Measurements from ENCODE around the gene FNDC11. TPM values are rescaled to one million over a fixed set of nuclear protein-coding genes. Genes with fewer than 3 reads are reported as not detected.
A peak's percentile ranks its signal among the peaks of the same experiment; 100 is the strongest.

FNDC11 gene
- total and polyA plus RNA-seq, 7 experiments from 2014 or later = 0.22 to 1.2 (median 0.32) TPM

DNA sequence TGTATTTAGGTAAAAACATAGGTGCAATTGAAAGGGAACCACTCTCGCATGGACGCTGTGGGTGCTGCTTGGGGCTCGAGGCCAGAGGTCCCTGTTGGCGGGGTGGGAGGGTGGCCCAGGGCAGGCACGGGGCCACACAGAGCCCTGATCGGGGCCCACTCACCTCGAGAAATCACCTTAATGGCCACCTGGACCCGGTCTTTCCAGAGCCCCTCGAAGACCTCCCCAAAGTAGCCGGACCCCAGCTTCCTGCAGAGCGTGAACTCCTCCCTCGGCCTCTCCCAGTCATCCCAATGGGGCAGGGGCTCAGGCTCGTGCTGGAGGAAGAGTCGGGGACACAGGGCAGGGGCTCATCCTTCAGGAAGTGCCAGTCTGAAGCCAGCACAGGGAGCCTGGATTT lies 20.6 kb upstream of the FNDC11 start:
- intact Hi-C loops (cut with micrococcal nuclease) = loop anchor here in 1 of 2 donors (10.0 kb wide), 1 partner anchor 531 kb away; the partner anchor contains the start of gene TCEA2
- H3K27ac Mint-ChIP-seq = no peak overlapping the region
- CTCF ChIA-PET = no interaction called here

DNA sequence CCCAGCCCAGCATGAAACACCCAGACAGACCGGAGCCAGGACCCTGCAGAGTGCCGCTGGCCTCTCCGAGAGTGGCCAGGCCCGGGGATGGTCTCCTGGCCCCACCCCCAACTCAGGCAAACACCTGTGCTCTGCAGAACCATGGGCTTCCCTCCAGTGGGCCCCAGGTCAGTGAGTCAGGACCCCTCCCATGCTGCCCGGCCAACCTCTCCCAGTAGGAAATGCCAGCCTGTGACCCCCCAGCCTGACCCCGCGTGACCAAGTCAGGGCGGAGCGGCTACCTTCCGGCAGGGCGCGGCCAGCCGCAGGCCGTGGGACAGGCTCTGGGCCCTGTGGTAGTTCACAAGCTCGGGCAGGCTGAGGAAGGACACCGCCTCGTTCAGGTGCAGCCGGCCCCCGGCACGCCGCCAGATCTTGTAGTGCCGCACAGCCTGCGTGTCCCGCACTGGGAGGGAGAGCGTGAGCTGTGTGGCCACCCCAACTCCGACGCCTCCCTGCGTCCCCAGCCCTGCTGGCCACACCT lies 20.0 kb upstream of the FNDC11 start:
- Mint-ChIP-seq H3K9me3 (peaks cover 0 to 2% (median 0%) of the 10 kb centered on the region in 11 donors), H3K27ac (no peak overlapping the region), H3K4me3 (no peak overlapping the region), H3K4me1 (peaks cover 6 to 13% (median 7%) of the 10 kb centered on the region in 7 donors), H3K27me3 (no peaks in the 10 kb centered on the region), H3K36me3 (no peaks in the 10 kb centered on the region)
- intact Hi-C loops (cut with micrococcal nuclease) = loop anchor here in 1 of 2 donors (10.0 kb wide), 1 partner anchor 531 kb away; the partner anchor contains the start of gene TCEA2
- CTCF ChIA-PET = no interaction called here
- peak in 1 of 9 donors; percentile 8 for DNase-seq
- H3K36me3 ChIP-seq (ENCODE audit: control insufficient read depth in 2 of 3, insufficient read depth in 3 of 3, low read length in 3 of 3) = no peaks in the 10 kb centered on the region
- no peak overlapping the region for H3K27ac ChIP-seq (ENCODE audit: low read depth, low read length)
- POLR2A ChIA-PET = interaction anchor here (7.4 kb wide), 1 partner anchor 11 kb away, joined by 89 read pairs; the partner anchor contains the start of gene PPDPF
- H3K9me3 ChIP-seq (ENCODE audit: control insufficient read depth in 2 of 3, low read length in 3 of 3) = no peaks in the 10 kb centered on the region
- no peak for ATAC-seq
- H3K27me3 ChIP-seq (ENCODE audit: control insufficient read depth in 2 of 2, insufficient read depth in 2 of 2, low read length in 2 of 2) = no peaks in the 10 kb centered on the region
- H3K4me3 ChIP-seq (ENCODE audit: low read length) = no peak overlapping the region
- peaks cover 14 to 16% of the 10 kb centered on the region in 2 donors for H3K4me1 ChIP-seq (ENCODE audit: control insufficient read depth in 2 of 2, insufficient read depth in 2 of 2, low read length in 2 of 2)

More for the DNA sequence above, 20.6 kb upstream of the FNDC11 start:
- Histone ChIP-seq H3K27me3 (ENCODE audit: control insufficient read depth in 2 of 2, insufficient read depth in 2 of 2, low read length in 2 of 2) (no peaks in the 10 kb centered on the region), H3K27ac (ENCODE audit: low read depth, low read length) (no peak overlapping the region), H3K4me3 (ENCODE audit: low read length) (no peak overlapping the region), H3K4me1 (ENCODE audit: control insufficient read depth in 2 of 2, insufficient read depth in 2 of 2, low read length in 2 of 2) (peaks cover 9 to 11% of the 10 kb centered on the region in 2 donors), H3K9me3 (ENCODE audit: control insufficient read depth in 2 of 3, low read length in 3 of 3) (no peaks in the 10 kb centered on the region), H3K36me3 (ENCODE audit: control insufficient read depth in 2 of 3, insufficient read depth in 3 of 3, low read length in 3 of 3) (no peaks in the 10 kb centered on the region)
- Mint-ChIP-seq H3K4me1 (peaks cover 6 to 13% (median 7%) of the 10 kb centered on the region in 7 donors), H3K4me3 (no peak overlapping the region), H3K9me3 (peaks cover 0 to 2% (median 0%) of the 10 kb centered on the region in 11 donors), H3K36me3 (no peaks in the 10 kb centered on the region), H3K27me3 (no peaks in the 10 kb centered on the region)
- no peak for ATAC-seq
- DNase-seq = no peak
- POLR2A ChIA-PET = no interaction called here

DNA sequence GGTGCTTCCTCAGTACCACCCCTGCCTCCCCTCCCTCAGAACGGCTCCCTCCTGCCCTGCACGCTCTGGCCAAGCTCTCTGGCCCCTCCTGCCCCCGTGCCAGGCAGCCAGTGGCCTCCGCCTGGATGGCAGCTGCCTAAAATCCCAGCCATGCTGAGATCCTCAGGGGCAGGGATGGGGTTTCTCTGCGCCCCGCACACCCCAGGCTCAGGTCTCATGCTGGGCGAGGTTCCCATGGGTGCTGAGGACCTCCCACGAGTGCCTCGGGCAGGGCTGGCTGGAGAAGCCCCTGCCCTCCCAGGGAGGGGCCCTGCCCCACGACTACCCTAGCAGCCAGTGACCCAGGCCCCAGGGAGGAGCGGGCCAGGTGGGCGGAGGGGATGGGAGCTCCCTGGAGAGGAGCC lies 19.5 kb upstream of the FNDC11 start:
- intact Hi-C loops (cut with micrococcal nuclease) = loop anchor here in 1 of 2 donors (10.0 kb wide), 1 partner anchor 530 kb away; the partner anchor contains the start of gene TCEA2
- Histone ChIP-seq H3K36me3 (ENCODE audit: control insufficient read depth in 2 of 3, insufficient read depth in 3 of 3, low read length in 3 of 3) (no peaks in the 10 kb centered on the region), H3K4me1 (ENCODE audit: control insufficient read depth in 2 of 2, insufficient read depth in 2 of 2, low read length in 2 of 2) (peaks cover 15 to 21% of the 10 kb centered on the region in 2 donors), H3K27me3 (ENCODE audit: control insufficient read depth in 2 of 2, insufficient read depth in 2 of 2, low read length in 2 of 2) (no peaks in the 10 kb centered on the region), H3K4me3 (ENCODE audit: low read length) (no peak overlapping the region), H3K9me3 (ENCODE audit: control insufficient read depth in 2 of 3, low read length in 3 of 3) (no peaks in the 10 kb centered on the region), H3K27ac (ENCODE audit: low read depth, low read length) (no peak overlapping the region)
- ChIA-PET CTCF (no interaction called here), POLR2A (interaction anchor here (7.4 kb wide), 1 partner anchor 12 kb away, joined by 89 read pairs; the partner anchor contains the start of gene PPDPF)
- DNase-seq (no peak), ATAC-seq (no peak)
- H3K36me3 Mint-ChIP-seq = no peaks in the 10 kb centered on the region
- no peaks in the 10 kb centered on the region for H3K27me3 Mint-ChIP-seq
- H3K9me3 Mint-ChIP-seq = peaks cover 0 to 2% (median 0%) of the 10 kb centered on the region in 11 donors
- no peak overlapping the region for H3K4me3 Mint-ChIP-seq
- H3K27ac Mint-ChIP-seq = no peak overlapping the region
- peaks cover 6 to 13% (median 8%) of the 10 kb centered on the region in 7 donors for H3K4me1 Mint-ChIP-seq

DNA sequence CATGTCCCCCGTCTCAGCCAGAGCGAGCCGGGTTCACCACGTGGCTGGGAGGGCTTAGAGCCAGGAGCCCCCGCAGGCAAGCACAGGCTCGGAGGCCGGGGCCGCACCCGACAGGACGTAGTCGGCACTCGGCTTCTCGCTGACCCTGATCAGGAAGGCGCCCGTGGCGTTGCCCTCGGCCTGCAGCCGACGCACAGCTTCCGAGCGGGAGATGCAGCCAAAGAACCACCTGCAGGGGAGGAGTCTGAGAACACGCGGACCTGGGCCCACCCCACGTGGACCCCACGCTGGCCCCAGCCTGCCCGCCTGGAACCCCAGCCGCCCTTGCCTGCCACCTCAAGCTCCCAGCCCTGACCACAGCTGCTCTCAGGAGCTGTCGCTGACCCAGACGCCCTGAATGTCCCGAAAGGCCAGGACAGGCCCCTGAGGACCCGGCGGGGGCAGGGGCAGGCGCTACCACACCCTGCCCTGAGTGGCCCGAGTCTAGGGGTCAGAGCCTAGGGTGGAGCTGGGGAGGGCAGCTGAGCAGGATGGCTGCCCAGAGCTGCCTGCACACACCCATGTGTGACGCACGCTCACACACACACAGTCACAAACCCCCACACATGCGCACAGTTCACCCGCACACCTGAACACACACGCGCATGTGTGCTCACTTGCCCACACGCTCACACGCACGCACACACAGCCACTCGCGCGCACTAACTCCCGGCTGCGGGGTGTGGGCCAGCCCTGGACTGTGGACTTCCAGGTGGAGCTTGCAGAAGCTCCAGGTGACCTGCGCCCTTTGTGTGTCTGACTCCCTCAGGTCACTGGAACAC lies 18.9 kb upstream of the FNDC11 start:
- peaks cover 15 to 21% of the 10 kb centered on the region in 2 donors for H3K4me1 ChIP-seq (ENCODE audit: control insufficient read depth in 2 of 2, insufficient read depth in 2 of 2, low read length in 2 of 2)
- CTCF ChIA-PET = interaction anchor here (0.6 kb wide), 1 partner anchor 247 kb away, joined by 3 read pairs; no protein-coding TSS in a partner anchor
- peak overlapping the region in 2 of 9 donors; percentile 52 to 62 for H3K27ac Mint-ChIP-seq
- H3K36me3 Mint-ChIP-seq = no peaks in the 10 kb centered on the region
- H3K4me1 Mint-ChIP-seq = peaks cover 6 to 13% (median 8%) of the 10 kb centered on the region in 7 donors
- no peaks in the 10 kb centered on the region for H3K36me3 ChIP-seq (ENCODE audit: control insufficient read depth in 2 of 3, insufficient read depth in 3 of 3, low read length in 3 of 3)
- H3K27me3 ChIP-seq (ENCODE audit: control insufficient read depth in 2 of 2, insufficient read depth in 2 of 2, low read length in 2 of 2) = no peaks in the 10 kb centered on the region
- POLR2A ChIA-PET = interaction anchor here (7.4 kb wide), 1 partner anchor 13 kb away, joined by 89 read pairs; the partner anchor contains the start of gene PPDPF
- intact Hi-C loops (cut with micrococcal nuclease) = loop anchor here (5.0 to 10.0 kb wide), 8 partner anchors 172 to 542 kb away; partner anchors contain the start of genes ARFRP1 (in 1 of the 2), C20orf204 (in 1 of the 2), LIME1 (in 1 of the 2) and RGS19 (in 1 of the 2)
- H3K4me3 Mint-ChIP-seq = no peak overlapping the region
- H3K4me3 ChIP-seq (ENCODE audit: low read length) = no peak overlapping the region
- DNase-seq (no peak), ATAC-seq (no peak)
- no peak overlapping the region for H3K27ac ChIP-seq (ENCODE audit: low read depth, low read length)
- H3K9me3 Mint-ChIP-seq = peaks cover 0 to 2% (median 0%) of the 10 kb centered on the region in 11 donors
- H3K27me3 Mint-ChIP-seq = no peaks in the 10 kb centered on the region
- H3K9me3 ChIP-seq (ENCODE audit: control insufficient read depth in 2 of 3, low read length in 3 of 3) = no peaks in the 10 kb centered on the region

DNA sequence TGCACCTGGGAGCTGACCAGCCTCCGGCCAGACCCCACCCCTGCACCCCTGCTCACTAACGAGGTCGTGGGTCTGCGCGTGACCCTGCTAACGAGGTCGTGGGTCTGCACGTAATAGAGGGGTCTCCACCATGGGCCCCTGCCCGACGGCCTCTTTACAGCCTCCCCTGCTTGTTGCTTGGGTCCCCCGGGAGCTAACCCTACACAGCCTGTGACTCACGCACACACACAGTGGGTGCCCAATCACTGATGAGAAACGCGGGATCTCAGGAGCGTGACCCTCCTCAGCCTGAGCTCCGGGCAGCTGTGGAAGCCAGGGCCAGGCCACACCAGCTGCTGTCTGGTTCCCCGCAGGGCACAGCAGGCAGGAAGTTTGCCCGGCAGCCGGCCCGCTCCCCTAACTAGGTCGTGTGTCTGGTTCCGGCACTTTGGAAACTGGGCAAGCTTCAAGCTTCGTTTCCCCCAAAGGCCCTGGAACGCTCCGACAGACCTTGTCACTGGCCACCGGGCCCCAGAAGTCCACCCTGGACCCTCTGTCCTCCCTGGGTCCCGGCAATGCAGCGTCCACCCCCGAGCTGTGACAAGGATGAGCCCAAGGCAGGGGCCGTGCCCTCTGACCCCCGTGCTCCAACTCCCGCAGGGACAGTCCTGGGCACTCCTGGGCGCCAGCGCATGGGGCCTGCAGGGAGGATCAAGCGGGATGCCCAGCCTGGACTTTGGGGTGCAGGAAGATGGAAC lies 17.6 kb upstream of the FNDC11 start:
- Mint-ChIP-seq H3K27ac (peak overlapping the region in 4 of 9 donors; percentile 24 to 52 (median 40)), H3K27me3 (no peaks in the 10 kb centered on the region), H3K4me3 (peak overlapping the region in 3 of 10 donors; percentile 29 to 74 (median 35)), H3K36me3 (no peaks in the 10 kb centered on the region), H3K4me1 (peaks cover 6 to 13% (median 8%) of the 10 kb centered on the region in 7 donors), H3K9me3 (peaks cover 0 to 2% (median 0%) of the 10 kb centered on the region in 11 donors)
- Histone ChIP-seq H3K36me3 (ENCODE audit: control insufficient read depth in 2 of 3, insufficient read depth in 3 of 3, low read length in 3 of 3) (no peaks in the 10 kb centered on the region), H3K9me3 (ENCODE audit: control insufficient read depth in 2 of 3, low read length in 3 of 3) (no peaks in the 10 kb centered on the region), H3K4me1 (ENCODE audit: control insufficient read depth in 2 of 2, insufficient read depth in 2 of 2, low read length in 2 of 2) (peaks cover 15 to 21% of the 10 kb centered on the region in 2 donors), H3K4me3 (ENCODE audit: low read length) (no peak overlapping the region), H3K27ac (ENCODE audit: low read depth, low read length) (no peak overlapping the region), H3K27me3 (ENCODE audit: control insufficient read depth in 2 of 2, insufficient read depth in 2 of 2, low read length in 2 of 2) (no peaks in the 10 kb centered on the region)
- POLR2A ChIA-PET = interaction anchor here (0.8 to 7.4 kb wide), 5 partner anchors 9 to 105 kb away, joined by 3 to 89 read pairs (median 8); partner anchors contain the start of genes HELZ2 and PPDPF
- intact Hi-C loops (cut with micrococcal nuclease) = loop anchor here (5.0 to 10.0 kb wide), 8 partner anchors 171 to 541 kb away; partner anchors contain the start of genes ARFRP1 (in 1 of the 2), C20orf204 (in 1 of the 2), LIME1 (in 1 of the 2) and RGS19 (in 1 of the 2)
- no peak for DNase-seq
- ATAC-seq = no peak
- CTCF ChIA-PET = interaction anchor here (0.7 to 3.4 kb wide), 8 partner anchors 10 to 328 kb away, joined by 3 to 18 read pairs (median 4); partner anchors contain the start of genes ARFRP1, PPDPF and ZGPAT

Data from naive thymus-derived CD4-positive, alpha-beta T cell (primary cell).